HG03354 (cell line): ENCODE data around the gene FBP1.
"Not testable (repeated sequence)": the region's sequence is repeated elsewhere in the genome, so short reads cannot be mapped to it uniquely, and the experiment has no call there.

Experiments
- ATAC-seq: cut with Tn5 transposase; IDR thresholded peaks from one replicate; pipeline ENCODE4 v1.9.1; 2021; ENCODE audit warnings: mild to moderate bottlenecking; ENCODE audit not compliant: unreplicated experiment, poor library complexity, severe bottlenecking

The FBP1 gene

GRCh38 chr9:94586814-94587213 lies 52.5 kb downstream of the FBP1 start:
- no peak for ATAC-seq

- ATAC-seq: no peak
These were observed 53.0 kb downstream of the FBP1 start for GRCh38 chr9:94586316-94586715.

DNA sequence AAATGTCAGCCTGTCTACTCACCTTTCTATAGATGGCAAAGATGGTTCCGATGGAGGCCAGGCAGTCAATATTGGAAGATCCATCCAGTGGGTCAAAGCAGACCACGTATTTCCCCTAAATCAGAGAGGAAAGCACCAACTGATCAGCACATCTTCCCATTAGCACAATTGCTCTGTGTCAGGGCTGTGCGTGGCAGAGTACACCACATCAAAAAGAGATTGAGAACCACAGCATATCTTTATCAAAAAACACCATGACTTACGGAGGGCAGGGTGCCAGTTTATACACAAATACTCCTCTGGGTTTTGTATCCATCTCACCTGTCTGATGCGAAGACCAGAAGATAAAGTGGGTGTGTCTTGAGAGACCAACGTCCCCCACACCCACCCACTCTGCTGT lies 54.8 kb downstream of the FBP1 start:
- ATAC-seq: no peak

GRCh38 chr9:94581728-94582127 lies 57.6 kb downstream of the FBP1 start:
- ATAC-seq: no peak

DNA sequence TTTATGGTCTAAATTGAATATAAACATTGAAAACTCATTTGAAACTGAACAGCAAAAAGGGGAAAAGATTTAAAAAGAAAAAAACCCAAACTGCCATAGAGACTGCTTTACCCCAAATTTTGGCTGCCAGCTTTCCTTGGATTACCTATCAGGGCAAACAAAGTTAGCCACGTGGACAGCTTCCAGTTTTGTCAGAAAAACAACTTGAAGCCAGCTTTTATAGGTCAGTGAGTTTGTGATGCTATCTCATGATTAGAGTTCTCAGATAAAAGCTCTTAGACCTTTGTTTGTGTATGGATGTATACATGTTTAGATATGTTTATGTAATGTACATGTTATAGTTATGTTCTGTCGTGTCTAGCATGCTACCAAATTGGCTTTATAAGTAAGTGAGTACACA lies 61.7 kb downstream of the FBP1 start:
- no peak for ATAC-seq

DNA sequence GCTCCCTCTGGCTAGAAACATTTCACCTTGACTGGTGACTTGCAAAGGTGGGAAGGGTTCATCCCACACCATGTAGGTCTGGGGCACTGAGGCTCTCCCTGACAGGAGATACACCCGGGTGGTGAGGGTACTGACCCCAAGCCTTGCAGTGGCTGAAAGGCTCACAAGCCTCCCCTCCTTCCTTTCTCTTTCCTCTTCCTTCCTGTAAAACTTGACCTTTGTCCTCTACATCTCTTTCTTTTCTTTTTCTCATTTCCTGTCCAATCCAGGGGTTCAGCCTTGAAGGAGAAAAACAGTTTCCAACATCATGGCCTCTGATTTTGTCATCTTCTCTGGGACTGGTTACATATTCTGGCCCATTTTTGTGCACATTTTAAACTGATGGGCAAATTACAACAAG lies 62.3 kb downstream of the FBP1 start:
- ATAC-seq: no peak

DNA sequence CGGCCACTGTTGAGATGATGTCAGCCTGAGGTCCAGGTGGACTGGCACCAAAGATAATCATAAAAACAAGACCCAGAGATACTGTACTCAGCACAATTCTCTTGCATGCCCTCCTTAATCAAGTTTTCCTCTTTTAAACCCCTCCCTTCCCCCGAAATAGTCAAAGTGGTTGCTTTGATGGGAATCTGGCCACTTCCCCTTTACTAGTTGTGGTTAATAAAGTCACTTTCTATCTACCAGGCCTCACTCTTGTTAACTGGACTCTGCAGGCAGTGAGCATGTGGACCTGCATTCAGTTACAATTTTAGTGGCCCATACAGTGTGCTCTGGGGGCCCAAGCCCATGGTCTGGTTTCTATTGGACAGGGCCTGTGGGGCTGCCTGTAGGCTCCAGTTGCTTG lies 63.2 kb downstream of the FBP1 start:
- ATAC-seq: no peak

DNA sequence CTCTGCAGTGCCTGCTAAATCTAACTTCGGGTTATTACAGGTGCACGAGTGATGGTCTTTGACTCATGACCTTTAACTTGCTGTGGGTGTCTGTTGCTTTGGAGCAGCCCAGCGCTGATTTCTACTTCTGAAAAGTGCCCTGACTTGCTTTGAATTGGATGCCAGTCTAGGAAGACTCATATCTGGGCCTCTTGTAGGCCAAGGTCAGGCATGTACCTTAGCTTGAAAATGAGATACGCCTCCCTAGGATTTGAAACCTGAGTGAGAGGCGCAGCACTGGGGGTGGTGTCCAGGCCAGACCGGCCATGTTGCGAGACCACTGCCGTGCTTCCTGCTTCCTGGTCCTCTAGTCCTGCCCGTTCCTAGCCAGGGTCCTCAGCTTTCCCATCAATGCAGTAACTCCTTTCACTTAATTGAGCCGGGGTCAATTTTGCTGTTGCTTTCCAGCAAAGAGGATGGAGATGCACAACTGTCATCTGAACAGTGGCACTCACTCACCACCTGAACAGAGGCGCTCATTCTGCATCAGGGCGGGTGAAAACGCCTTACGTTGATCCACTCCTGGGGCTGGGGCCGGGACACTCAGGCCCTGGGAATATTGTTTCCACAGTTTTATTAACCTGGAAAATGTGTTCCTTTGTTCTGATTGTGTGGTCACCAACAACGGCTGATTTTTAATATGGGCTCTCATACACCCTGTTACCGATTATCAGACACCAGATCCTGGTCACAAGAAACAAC lies 70.2 kb downstream of the FBP1 start:
- no peak for ATAC-seq

GRCh38 chr9:94568250-94568889 lies 70.9 kb downstream of the FBP1 start:
- no peak for ATAC-seq

- no peak for ATAC-seq
These were observed 72.0 kb downstream of the FBP1 start for GRCh38 chr9:94567271-94567670.

- ATAC-seq: no peak
These were observed 72.8 kb downstream of the FBP1 start for GRCh38 chr9:94566550-94566949.

- not testable (repeated sequence) for ATAC-seq
These were observed 75.0 kb downstream of the FBP1 start for GRCh38 chr9:94564279-94564678.

DNA sequence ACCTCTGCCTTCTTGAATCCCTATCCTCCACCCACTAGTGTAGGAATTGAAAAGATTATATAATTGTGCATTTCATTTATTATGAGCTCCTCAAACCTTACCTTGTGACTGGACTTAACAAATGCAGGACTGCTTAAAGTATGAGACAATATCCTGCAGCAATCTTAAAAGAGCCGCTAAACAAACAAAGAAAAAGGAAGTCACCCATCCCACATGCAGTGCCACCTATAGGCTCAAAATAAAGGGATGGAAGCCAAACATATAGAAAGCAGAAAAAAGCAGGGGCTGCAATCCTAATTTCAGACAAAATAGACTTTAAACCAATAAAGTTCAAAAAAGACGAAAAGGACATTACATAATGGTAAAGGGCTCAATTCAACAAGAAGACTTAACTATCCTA lies 75.8 kb downstream of the FBP1 start:
- no peak for ATAC-seq

DNA sequence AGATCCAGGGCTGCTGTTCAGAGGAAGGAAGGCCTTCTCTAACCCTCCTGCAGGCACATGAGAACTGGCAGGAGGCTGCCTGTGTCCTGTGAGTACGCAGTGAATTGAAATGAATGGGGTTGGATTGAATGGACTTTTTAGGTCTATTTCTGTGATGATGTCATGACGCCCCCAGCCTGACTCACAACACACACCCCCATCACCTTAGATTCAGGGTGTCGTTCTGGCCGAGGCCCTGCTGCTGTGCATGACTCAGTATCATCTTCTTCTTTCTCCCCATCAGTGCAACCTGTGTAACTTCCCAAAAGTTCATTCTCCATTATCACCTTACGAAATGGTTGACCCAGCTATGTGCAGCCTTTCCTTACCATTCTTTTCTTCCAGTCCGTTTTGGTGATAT lies 79.1 kb downstream of the FBP1 start:
- ATAC-seq: no peak

DNA sequence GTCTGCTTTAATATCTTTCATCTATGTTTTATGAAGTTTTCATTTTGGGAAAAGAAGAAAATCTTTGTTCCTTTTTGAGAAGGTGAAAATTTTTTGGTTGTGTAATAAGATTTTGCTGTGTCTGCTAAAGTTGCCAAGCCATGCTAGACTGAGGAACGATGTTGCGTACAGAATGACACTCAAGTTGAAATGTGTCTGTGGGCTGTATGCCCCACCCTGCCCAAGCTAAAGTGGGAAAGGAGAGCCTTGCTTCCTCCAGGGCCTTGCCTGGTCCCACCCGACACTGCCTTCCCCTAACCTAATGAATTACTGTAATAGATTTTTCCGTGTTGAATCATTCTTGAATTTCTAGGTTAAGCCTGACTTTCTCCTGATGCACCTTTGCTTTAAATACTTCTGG lies 81.9 kb downstream of the FBP1 start:
- no peak for ATAC-seq

GRCh38 chr9:94554439-94555331 lies 84.6 kb downstream of the FBP1 start, which contains the start of gene PCAT7:
Gene PCAT7, plus strand, starts transcription at chr9:94555083.
- ATAC-seq: no peak

DNA sequence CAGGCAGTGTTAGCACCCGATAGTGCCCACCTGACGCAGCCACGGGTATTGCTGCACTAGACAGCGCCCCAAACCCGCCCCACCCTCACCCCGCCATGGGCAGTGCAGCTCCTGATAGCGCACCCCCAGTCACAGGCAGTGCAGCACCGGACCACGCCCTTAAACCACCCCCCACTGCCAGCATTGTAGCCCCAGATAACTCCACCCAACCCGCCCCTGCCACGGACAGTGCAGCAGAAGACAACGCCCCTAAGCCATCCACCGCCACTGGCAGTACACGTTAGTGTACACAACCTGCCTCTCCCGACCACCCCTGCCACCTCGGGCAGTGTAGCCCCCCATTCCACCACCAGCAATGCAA lies 85.3 kb downstream of the FBP1 start:
- ATAC-seq: no peak
